LNCAP (cell line): ENCODE measurements around the gene ATP6V0A1.

Experiments used
- TF ChIP-seq, protein P1 (sequence below): fragments of 450-650 bp; IDR thresholded peaks from 2 replicates; pipeline ENCODE4 v1.5.1; 2017; ENCODE audit warnings: mild to moderate bottlenecking

The ATP6V0A1 gene

GRCh38 chr17:42522263-42522790, 63.6 kb downstream of the ATP6V0A1 start:
- TF ChIP-seq, protein P1, sequence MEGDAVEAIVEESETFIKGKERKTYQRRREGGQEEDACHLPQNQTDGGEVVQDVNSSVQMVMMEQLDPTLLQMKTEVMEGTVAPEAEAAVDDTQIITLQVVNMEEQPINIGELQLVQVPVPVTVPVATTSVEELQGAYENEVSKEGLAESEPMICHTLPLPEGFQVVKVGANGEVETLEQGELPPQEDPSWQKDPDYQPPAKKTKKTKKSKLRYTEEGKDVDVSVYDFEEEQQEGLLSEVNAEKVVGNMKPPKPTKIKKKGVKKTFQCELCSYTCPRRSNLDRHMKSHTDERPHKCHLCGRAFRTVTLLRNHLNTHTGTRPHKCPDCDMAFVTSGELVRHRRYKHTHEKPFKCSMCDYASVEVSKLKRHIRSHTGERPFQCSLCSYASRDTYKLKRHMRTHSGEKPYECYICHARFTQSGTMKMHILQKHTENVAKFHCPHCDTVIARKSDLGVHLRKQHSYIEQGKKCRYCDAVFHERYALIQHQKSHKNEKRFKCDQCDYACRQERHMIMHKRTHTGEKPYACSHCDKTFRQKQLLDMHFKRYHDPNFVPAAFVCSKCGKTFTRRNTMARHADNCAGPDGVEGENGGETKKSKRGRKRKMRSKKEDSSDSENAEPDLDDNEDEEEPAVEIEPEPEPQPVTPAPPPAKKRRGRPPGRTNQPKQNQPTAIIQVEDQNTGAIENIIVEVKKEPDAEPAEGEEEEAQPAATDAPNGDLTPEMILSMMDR, result no peak

DNA sequence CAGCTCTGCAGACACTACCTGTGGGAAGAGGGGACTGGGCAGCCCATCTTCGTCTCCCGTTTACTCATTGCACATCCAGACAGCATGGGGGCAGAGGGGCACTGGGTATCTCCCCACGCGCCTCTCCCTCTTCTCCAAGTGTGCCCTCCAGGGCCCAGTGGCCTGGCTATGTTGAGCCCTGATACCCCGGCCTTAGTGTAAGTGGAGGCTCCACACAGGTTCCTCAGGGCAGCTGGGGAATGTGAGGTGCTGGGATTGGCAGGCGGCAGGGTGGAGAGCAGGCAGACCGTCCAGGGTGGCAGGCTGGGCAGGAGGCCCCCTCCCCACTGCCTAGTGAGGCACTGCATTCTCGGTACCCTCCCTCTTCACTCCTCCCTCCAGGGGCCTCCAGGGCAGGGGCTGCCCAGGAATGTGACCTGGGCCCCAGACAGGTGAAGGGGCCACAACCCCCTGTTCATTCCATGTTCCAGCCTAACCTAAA, 64.2 kb downstream of the ATP6V0A1 start:
- TF ChIP-seq, protein P1, result no peak

GRCh38 chr17:42525221-42525620, 66.5 kb downstream of the ATP6V0A1 start:
- TF ChIP-seq, protein P1, result no peak

- TF ChIP-seq, protein P1, result no peak
These were observed 67.4 kb downstream of the ATP6V0A1 start for GRCh38 chr17:42526031-42526444.

DNA sequence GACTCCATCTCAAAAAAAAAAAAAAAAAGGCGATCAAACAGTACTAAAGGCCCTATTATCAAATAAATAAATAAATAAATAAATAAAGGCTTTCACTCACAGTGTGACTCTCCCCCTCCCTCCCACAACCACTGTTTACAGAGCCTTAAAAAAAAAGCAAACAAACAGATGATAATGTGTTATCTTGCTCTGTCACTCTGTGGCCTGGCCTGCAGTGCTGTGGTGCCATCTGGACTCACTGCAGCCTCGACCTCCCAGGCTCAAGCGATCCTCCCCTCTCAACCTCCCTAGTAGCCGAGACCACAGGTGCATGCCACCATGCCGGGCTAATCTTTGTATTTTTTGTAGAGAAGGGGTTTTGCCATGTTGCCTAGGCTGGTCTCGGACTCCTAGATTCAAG, 69.3 kb downstream of the ATP6V0A1 start:
- TF ChIP-seq, protein P1, result no peak

- TF ChIP-seq, protein P1, result no peak
These were observed 70.4 kb downstream of the ATP6V0A1 start for GRCh38 chr17:42529061-42529460.

DNA sequence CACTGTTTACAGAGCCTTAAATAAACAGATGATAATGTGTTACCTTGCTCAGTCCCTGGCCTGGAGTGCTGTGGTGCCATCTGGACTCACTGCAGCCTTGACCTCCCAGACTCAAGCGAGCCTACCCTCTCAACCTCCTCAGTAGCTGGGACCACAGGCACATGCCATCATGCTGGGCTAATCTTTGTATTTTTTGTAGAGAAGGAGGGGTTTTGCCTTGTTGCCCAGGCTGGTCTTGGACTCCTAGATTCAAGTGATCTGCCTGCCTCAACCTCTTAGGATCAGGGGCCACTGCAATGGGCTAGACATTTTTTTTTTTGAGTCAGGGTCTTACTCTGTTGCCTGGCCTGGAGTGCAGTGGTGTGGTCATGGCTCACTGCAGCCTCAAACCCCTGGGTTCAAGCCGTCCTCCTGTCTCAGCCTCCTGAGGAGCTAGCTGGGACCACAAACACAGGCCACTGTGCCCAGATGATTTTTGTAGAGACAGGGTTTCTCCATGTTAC, 72.3 kb downstream of the ATP6V0A1 start:
- TF ChIP-seq, protein P1, result no peak
